Epithelial cell of proximal tubule (primary cell): ENCODE results near the gene TRIP11. TPM values are rescaled to one million over a fixed set of nuclear protein-coding genes. Genes with fewer than 3 reads are reported as not detected.
A peak's percentile ranks its signal among the peaks of the same experiment; 100 is the strongest.

ENCODE experiments used
- DNase-seq: peaks from one replicate; pipeline ENCODE4 v3.0.0-alpha.2; 2011; ENCODE audit warnings: low read depth
- H3K4me3 ChIP-seq: 2 replicates; pipeline ENCODE4 v1.5.1; 2011; ENCODE audit warnings: low read depth, mild to moderate bottlenecking, low read length
- total RNA-seq: library from RNA; depleted of rRNA; stranded (reverse); fragments of >200 nt; gene quantifications from 2 replicates; pipeline ENCODE4 v1.2.3, GENCODE V29; 2015
- TF ChIP-seq, protein P1 (sequence below): conservative IDR thresholded peaks from 2 replicates; pipeline ENCODE4 v1.5.1; 2012; ENCODE audit warnings: low read depth, mild to moderate bottlenecking, low read length

TRIP11 gene
- total RNA-seq, 1 donor from 2014 or later: 12.0 TPM

DNA sequence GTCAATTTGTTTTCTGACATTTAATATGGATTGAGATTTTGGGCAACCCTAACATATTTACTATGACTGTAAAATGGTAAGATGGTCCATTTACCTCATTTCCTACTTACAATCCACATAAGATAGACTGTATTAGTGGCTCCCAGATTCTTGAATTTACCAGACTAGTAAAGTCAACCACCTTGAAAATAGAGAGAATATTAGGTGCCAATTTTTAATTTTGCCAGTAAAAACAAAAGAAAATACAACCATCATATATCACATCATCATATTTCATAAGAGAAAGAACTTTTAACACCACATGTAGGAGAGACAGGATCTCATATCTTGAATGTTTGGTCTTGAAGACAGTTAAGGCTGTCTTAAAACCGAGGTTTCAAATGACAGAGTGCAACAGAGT lies 84.7 kb downstream of the TRIP11 start:
- H3K4me3 ChIP-seq: no peak overlapping the region
- DNase-seq: no peak
- TF ChIP-seq, protein P1, sequence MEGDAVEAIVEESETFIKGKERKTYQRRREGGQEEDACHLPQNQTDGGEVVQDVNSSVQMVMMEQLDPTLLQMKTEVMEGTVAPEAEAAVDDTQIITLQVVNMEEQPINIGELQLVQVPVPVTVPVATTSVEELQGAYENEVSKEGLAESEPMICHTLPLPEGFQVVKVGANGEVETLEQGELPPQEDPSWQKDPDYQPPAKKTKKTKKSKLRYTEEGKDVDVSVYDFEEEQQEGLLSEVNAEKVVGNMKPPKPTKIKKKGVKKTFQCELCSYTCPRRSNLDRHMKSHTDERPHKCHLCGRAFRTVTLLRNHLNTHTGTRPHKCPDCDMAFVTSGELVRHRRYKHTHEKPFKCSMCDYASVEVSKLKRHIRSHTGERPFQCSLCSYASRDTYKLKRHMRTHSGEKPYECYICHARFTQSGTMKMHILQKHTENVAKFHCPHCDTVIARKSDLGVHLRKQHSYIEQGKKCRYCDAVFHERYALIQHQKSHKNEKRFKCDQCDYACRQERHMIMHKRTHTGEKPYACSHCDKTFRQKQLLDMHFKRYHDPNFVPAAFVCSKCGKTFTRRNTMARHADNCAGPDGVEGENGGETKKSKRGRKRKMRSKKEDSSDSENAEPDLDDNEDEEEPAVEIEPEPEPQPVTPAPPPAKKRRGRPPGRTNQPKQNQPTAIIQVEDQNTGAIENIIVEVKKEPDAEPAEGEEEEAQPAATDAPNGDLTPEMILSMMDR: no peak

DNA sequence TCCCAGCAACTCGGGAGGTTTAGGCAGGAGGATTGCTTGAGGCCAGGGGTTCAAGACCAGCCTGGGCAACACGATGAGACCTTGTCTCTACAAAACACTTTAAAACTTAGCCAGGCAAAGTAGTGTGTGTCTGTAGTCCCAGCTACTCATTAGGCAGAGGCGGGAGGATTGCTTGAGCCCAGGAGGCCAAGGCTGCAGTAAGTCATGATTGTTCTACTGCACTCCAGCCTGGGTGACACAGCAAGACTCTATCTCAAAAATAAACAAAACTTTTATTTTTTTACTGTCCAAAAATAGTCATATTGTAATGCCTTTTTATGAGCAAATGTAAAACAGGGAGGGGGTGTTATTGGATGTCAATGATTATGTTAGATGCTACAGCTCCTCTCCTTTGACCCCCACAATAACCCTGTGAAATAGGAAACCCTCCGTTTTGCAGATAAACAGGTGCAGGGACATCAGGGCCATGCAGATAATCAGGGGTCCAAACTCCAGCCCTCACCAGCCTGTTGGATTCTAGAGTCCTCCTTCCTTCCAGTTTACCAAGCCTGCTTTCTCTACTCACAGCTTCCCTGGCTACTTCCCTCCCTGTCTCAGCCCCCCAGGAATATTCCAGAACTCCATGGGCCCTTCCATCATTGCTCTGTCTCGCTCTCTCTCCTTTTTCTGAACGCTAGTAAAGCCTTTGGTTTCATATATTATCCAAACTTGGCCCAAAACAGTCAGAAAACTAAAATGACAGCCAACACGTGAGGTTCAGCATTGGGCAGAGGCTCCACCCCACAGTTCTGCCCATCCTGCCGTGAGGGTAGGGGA lies 86.5 kb downstream of the TRIP11 start:
- H3K4me3 ChIP-seq: no peak overlapping the region
- TF ChIP-seq, protein P1: no peak
- DNase-seq: no peak

DNA sequence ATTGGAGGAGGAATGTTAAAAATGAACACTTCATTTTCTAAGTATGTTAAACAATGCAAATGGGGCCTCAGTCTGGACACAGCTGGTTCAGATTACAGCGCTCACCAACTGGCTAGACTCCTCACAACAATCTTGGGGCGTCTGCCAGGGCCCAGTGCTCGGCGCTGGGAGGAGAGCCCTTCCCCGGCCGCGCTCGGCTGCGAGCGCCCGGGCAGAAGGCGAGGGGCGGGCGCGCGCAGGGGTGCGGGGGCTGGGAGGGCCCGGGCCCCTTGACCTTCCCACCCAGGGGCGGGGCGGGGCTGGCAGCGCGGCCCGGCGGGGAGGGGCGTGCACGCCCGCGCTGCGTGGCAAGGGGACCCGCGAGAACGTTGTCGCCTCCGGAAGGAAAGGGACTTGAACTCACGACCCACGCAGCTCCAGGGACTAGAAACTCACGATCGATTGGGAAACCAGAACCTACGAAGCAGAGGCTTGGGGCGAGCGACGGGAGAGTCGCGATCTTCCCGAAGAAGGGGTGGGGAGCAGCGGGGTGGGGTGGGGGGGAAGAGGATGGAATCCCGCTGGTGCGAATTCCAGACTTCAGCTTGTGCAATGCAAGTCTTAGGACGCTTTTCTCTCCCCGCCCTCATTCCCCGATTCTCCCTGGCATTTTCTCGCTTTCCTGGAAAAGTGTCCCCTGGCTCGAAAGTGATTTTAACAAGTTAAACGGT lies 92.2 kb downstream of the TRIP11 start, which contains the start of gene FBLN5:
Gene FBLN5, minus strand, starts transcription at position 220 of the 710 bp plus-strand sequence. CDS start 465 bp downstream, outside the sequence.
- DNase-seq: no peak
- TF ChIP-seq, protein P1: no peak
- peak within 1 kb of the TSS; percentile 69 for H3K4me3 ChIP-seq

DNA sequence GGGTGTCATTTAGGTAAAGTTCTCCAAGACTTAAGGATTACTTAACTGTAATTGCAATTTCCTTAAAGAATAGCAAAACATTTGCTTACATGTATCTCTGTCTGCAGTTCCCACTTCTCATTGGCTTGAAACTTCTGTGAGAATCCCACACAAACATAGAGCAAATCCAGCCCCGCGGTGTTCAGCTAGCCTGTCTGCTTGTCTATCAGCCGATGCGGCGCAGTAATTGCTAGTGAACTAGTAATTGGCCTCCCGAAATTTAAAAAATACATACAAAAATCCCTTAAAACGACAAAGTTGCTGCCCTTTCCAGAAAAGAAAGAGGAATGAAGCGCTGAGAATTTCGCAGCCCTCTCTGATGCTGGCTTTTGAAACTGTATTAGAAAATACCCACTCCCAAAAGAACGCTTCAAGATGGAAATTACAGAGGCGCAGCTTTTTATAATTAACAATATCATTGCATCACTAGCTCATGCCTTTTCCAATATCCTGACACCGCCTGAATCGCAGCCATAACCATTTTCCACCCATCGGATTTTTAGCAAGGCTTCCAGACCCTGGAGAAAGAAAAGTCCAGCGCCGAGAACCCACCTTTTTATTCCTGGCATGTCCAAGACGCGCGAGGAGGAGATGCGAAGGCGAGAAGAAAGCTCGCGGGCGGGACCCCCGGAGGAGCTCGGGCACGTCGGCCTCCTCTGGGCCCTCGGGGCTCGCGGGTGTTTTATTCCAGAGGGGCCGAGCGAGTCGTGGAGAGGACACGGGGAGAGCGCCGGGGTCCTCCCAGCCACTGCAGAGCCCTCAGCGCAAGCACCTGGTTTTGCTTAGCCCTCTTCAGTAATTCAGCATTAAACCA lies 93.0 kb downstream of the TRIP11 start:
- no peak for DNase-seq
- H3K4me3 ChIP-seq: peak overlapping the region; percentile 69
- TF ChIP-seq, protein P1: no peak

DNA sequence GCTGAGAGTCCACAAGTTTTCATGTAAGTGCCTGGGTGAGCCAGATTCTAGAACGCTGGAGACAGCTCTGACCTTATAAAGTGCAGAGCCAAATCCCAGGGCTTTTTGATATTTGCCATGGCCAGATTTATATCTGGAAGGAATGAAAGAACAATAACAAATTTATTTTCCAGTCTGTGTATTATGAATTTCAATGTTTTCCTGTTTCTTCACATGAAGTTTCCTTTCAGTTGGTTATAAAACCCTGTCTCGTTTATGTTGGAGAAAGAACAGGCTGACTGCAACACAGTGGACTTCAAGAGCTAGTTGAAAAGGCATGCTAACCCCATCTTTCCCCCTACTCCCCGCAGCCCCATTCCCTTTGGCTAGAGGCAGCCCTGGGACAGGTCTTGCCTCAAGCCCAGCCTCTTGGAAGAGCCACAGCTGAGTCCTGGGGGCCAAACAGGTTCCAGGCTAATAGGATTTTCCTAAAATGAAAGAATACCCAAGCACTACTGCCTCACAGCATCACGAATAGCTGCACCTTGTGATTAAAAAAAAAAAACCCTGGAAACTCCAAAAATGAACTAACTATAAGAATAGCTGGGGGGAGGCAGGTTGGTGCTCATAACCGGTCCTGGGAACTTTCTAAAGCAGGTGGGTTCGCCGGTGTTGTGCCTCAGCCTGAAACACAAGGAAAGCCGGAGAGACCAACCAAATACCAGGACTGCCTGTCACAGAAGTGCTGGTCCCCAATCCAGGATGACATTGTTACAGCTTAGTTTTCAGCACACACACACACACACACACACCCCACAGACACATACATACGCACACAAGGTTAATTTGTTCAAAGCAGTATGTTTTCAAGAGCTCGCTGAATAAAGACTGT lies 93.9 kb downstream of the TRIP11 start:
- H3K4me3 ChIP-seq: peak overlapping the region; percentile 69
- TF ChIP-seq, protein P1: no peak
- DNase-seq: no peak

DNA sequence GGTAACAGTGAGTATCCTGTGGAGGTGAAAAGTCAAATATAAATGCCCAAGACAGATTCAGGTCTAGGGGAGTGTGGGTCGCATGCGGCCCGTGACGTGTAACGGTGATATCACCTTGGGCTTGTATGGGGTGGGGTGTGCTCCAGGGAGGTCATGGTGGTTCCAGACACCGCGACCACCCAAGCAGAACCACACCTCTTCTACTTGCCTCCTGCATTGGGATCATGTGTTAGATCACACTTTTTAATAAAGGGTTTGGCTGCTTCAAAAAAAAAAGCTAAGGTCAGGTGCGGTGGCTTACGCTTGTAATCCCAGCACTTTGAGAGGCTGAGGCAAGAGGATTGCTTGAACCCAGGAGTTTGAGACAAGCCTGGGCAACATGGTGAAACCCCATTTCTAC lies 96.9 kb downstream of the TRIP11 start:
- no peak for DNase-seq
- TF ChIP-seq, protein P1: no peak
- no peak overlapping the region for H3K4me3 ChIP-seq
